Ascending aorta (tissue), 2 donors: Measurements from ENCODE around the gene SDC4. TPM values are rescaled to one million over a fixed set of nuclear protein-coding genes. Genes with fewer than 3 reads are reported as not detected.

Experiments
- DNase-seq, 2 donors: peaks; one replicate each; pipeline ENCODE4 v3.0.0-alpha.2; 2019; ENCODE audit warnings: low spot score in 2 of 2
- H3K27ac ChIP-seq, 2 donors: fragments of 200-600 bp; sonication (generic); one replicate each; pipeline ENCODE4 v1.5.1; 2016 to 2017; ENCODE audit warnings: mild to moderate bottlenecking in 1 of 2
- H3K27me3 ChIP-seq: fragments of 200-600 bp; sonication (generic); one replicate; pipeline ENCODE4 v1.5.1; 2017
- H3K36me3 ChIP-seq, 2 donors: fragments of 200-600 bp; sonication (generic); one replicate each; pipeline ENCODE4 v1.5.1; 2016
- H3K4me1 ChIP-seq, 2 donors: fragments of 200-600 bp; sonication (generic); one replicate each; pipeline ENCODE4 v1.5.1; 2016 to 2017; ENCODE audit warnings: mild to moderate bottlenecking in 1 of 2
- H3K4me3 ChIP-seq, 2 donors: fragments of 200-600 bp; sonication (generic); one replicate each; pipeline ENCODE4 v1.5.1; 2016 to 2017; ENCODE audit warnings: mild to moderate bottlenecking in 1 of 2
- H3K9me3 ChIP-seq, 2 donors: fragments of 200-600 bp; sonication (generic); one replicate each; pipeline ENCODE4 v1.5.1; 2016
- intact Hi-C: fragments of 100-400 bp; cut with DNase I; formaldehyde crosslinking; loops from one replicate; pipeline ENCODE4 v1.15.1; 2023
- total RNA-seq: library from RNA; depleted of rRNA; stranded (reverse); fragments of >200 nt; gene quantifications from one replicate; pipeline ENCODE4 v1.1.0, GENCODE V29; 2016
- TF ChIP-seq, protein P1 (sequence below), 3 experiments: fragments of 200-600 bp in 2 of 3; fragments of 450-650 bp in 1 of 3; sonication (generic) in 2 of 3; IDR thresholded peaks; one replicate each; pipeline ENCODE4 v1.5.1; 2016 to 2019; ENCODE audit warnings: antibody characterized with exemption in 3 of 3, mild to moderate bottlenecking in 1 of 3, moderate library complexity in 1 of 3

Gene SDC4
- total RNA-seq, 1 donor from 2014 or later: 63.8 TPM

DNA sequence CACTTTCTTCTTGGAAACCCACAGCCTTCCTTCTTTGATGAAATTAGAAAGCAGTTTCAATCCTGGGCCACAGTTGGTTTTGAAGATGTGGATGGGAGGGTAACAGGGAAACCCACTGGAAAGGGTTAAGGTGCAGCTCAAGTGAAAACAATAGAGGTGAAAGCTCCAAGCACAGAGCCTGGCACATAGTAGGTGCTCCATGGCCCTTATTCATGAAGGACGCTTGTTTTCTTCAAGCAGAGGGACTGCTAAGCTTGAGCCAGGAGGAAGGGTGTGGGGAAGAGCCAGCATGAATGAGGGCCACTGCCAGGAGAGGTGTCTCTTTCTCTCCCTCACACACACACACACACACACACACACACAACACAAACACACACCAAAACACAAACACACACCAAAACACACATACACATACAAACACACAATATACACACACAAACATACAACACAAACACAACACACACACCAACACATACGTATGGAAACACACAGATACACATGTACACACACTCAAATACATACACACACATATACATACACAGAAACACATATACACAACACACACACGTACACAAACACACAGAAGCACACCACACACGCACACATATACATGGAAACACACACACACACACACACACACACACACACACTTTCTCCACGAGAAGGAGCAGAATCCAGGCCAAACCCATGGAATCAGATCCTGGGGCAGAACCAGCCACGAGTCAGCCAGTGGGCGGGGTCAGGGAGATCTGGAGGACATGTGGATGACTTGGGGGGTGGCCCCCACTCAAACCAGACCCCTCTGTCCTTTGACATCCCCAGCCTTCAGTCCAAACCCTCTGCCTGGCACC, 65.3 kb downstream of the SDC4 start:
- no peak overlapping the region for H3K4me3 ChIP-seq
- H3K4me1 ChIP-seq: no peaks in the 10 kb centered on the region
- no peak for DNase-seq
- H3K9me3 ChIP-seq: no peaks in the 10 kb centered on the region
- H3K36me3 ChIP-seq: no peaks in the 10 kb centered on the region
- intact Hi-C loops: no loop called here
- H3K27ac ChIP-seq: no peak overlapping the region
- no peaks in the 10 kb centered on the region for H3K27me3 ChIP-seq
- TF ChIP-seq, protein P1, sequence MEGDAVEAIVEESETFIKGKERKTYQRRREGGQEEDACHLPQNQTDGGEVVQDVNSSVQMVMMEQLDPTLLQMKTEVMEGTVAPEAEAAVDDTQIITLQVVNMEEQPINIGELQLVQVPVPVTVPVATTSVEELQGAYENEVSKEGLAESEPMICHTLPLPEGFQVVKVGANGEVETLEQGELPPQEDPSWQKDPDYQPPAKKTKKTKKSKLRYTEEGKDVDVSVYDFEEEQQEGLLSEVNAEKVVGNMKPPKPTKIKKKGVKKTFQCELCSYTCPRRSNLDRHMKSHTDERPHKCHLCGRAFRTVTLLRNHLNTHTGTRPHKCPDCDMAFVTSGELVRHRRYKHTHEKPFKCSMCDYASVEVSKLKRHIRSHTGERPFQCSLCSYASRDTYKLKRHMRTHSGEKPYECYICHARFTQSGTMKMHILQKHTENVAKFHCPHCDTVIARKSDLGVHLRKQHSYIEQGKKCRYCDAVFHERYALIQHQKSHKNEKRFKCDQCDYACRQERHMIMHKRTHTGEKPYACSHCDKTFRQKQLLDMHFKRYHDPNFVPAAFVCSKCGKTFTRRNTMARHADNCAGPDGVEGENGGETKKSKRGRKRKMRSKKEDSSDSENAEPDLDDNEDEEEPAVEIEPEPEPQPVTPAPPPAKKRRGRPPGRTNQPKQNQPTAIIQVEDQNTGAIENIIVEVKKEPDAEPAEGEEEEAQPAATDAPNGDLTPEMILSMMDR (IDR thresholded peaks at IDR 0.05): no peak

DNA sequence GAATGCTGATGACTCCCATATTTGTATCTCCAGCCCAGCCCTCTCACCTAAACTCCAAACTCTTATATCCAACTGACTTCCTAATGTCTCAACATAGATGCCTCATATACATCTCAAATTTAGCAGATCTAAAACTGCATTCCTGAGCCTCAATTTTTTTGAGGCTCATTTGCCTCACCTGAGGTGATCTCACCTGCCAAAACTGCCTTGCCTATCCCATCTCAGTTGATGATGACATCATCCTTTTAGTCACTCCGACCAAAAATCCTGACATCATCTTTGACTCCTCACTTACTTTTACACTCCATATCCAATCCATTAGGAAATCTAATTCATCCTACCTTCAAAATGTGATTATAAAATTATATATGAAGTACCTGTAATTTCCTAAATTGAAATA, 68.2 kb downstream of the SDC4 start:
- Histone ChIP-seq H3K9me3 (no peaks in the 10 kb centered on the region), H3K4me1 (no peaks in the 10 kb centered on the region), H3K27me3 (no peaks in the 10 kb centered on the region), H3K36me3 (no peaks in the 10 kb centered on the region), H3K27ac (no peak overlapping the region), H3K4me3 (no peak overlapping the region)
- DNase-seq: no peak
- TF ChIP-seq, protein P1 (IDR thresholded peaks at IDR 0.05): no peak
- intact Hi-C loops: no loop called here

DNA sequence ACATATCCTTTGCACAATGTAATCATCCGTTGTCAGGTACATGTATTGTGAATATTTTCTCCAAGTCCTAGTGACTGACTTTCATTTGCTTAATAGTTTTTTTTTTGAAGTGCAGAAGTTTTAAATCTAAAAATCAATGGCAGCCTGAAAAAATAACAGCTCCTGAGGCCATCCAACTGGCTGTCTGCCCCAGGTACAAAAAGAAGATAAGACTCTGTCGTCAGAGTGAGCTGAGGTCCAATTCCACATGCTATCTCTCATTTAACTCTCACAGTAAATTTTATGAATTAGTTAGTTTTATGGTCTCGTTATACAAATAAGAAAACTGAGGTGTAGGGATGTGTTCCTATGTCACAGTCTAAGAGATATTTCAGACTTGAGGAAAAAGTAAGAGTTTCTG, 72.9 kb downstream of the SDC4 start:
- no peaks in the 10 kb centered on the region for H3K4me1 ChIP-seq
- no peaks in the 10 kb centered on the region for H3K36me3 ChIP-seq
- H3K9me3 ChIP-seq: no peaks in the 10 kb centered on the region
- TF ChIP-seq, protein P1 (IDR thresholded peaks at IDR 0.05): no peak
- no peak overlapping the region for H3K27ac ChIP-seq
- intact Hi-C loops: no loop called here
- H3K27me3 ChIP-seq: no peaks in the 10 kb centered on the region
- DNase-seq: no peak
- no peak overlapping the region for H3K4me3 ChIP-seq

Other genes starting within 250 kb of the SDC4 start
- not detected for gene KCNS1, start 247.3 kb downstream of the SDC4 start, total RNA-seq
- not detected for gene WFDC5, start 233.2 kb downstream of the SDC4 start, total RNA-seq
- gene WFDC12, start 224.0 kb downstream of the SDC4 start, total RNA-seq: not detected
- not detected for gene PI3, start 173.5 kb downstream of the SDC4 start, total RNA-seq
- gene SEMG1, start 141.4 kb downstream of the SDC4 start, total RNA-seq: not detected
- gene SEMG2, start 127.1 kb downstream of the SDC4 start, total RNA-seq: not detected
- gene SLPI, start 93.9 kb downstream of the SDC4 start, total RNA-seq: 223 TPM
- not detected for gene RBPJL, start 41.6 kb downstream of the SDC4 start, total RNA-seq
- gene MATN4, start 40.1 kb downstream of the SDC4 start, total RNA-seq: 0.21 TPM
- gene SYS1, start 14.7 kb upstream of the SDC4 start, total RNA-seq: 27.4 TPM
- gene TP53TG5, start 29.9 kb upstream of the SDC4 start, total RNA-seq: not detected
- gene DBNDD2, start 59.9 kb upstream of the SDC4 start, total RNA-seq: 100 TPM
- 142 TPM for gene PIGT, start 67.7 kb upstream of the SDC4 start, total RNA-seq
- gene WFDC2, start 121.3 kb upstream of the SDC4 start, total RNA-seq: 32.5 TPM
- not detected for gene SPINT3, start 167.2 kb upstream of the SDC4 start, total RNA-seq
- gene WFDC6, start 191.1 kb upstream of the SDC4 start, total RNA-seq: not detected
- gene EPPIN, start 199.0 kb upstream of the SDC4 start, total RNA-seq: not detected
- gene WFDC8, start 230.9 kb upstream of the SDC4 start, total RNA-seq: not detected